Esophagus squamous epithelium (tissue), 5 donors: Measurements from ENCODE around the gene HSBP1. TPM values are rescaled to one million over a fixed set of nuclear protein-coding genes. Genes with fewer than 3 reads are reported as not detected.

ENCODE experiments used
- DNase-seq: peaks from one replicate; lab custom pipeline; 2025; lab: John Stamatoyannopoulos, UW
- H3K27ac ChIP-seq, 4 donors: fragments of 200-600 bp; sonication (generic); one replicate each; pipeline ENCODE4 v1.5.1; 2016 to 2019; ENCODE audit warnings: mild to moderate bottlenecking in 1 of 4
- H3K27me3 ChIP-seq, 4 donors: fragments of 200-600 bp; sonication (generic); 1 replicate in 3 of 4; 2 replicates in 1 of 4; pipeline versions ENCODE4 v1.5.1 to v1.6.0; 2017 to 2021; ENCODE audit warnings: antibody characterized with exemption in 1 of 4
- H3K36me3 ChIP-seq, 3 donors: fragments of 200-600 bp; sonication (generic); one replicate each; pipeline ENCODE4 v1.5.1; 2016 to 2019
- H3K4me1 ChIP-seq, 3 donors: fragments of 200-600 bp; sonication (generic); one replicate each; pipeline ENCODE4 v1.5.1; 2017 to 2019
- H3K4me3 ChIP-seq, 4 donors: fragments of 200-600 bp; sonication (generic); 1 replicate in 3 of 4; 2 replicates in 1 of 4; pipeline ENCODE4 v1.5.1; 2016 to 2019; ENCODE audit warnings: mild to moderate bottlenecking in 2 of 4, moderate library complexity in 1 of 4
- H3K9me3 ChIP-seq, 3 donors: fragments of 200-600 bp; sonication (generic); one replicate each; pipeline ENCODE4 v1.5.1; 2016 to 2019
- POLR2A ChIP-seq, 4 donors: fragments of 450-650 bp; IDR thresholded peaks; one replicate each; pipeline ENCODE4 v1.6.1; 2017; ENCODE audit warnings: antibody characterized with exemption in 4 of 4, mild to moderate bottlenecking in 4 of 4, moderate library complexity in 3 of 4
- WGBS, 2 donors: methylation state at CpG; one replicate each; pipeline ENCODE4 v1.1.5; 2018; 5-methylcytosine and 5-hydroxymethylcytosine counted together
- intact Hi-C: fragments of 100-400 bp; cut with DNase I; formaldehyde crosslinking; loops from one replicate; pipeline ENCODE4 v1.15.0; 2022
- total RNA-seq, 4 donors: library from RNA; depleted of rRNA; stranded (reverse); fragments of >200 nt; gene quantifications; one replicate each; pipeline ENCODE4 v1.1.0, GENCODE V29; 2016
- TF ChIP-seq, protein P1 (sequence below), 6 experiments: fragments of 450-650 bp in 4 of 6; fragments of 200-600 bp in 2 of 6; sonication (generic) in 2 of 6; IDR thresholded peaks; one replicate each; pipeline ENCODE4 v1.5.1; 2016 to 2019; ENCODE audit warnings: antibody characterized with exemption in 6 of 6, mild to moderate bottlenecking in 4 of 6, moderate library complexity in 4 of 6
- donor health status: DM: yes; HTN: yes; CAD: no.

Gene HSBP1
- total RNA-seq, 4 donors from 2014 or later, result 18.2 to 32.4 (median 23.3) TPM

DNA sequence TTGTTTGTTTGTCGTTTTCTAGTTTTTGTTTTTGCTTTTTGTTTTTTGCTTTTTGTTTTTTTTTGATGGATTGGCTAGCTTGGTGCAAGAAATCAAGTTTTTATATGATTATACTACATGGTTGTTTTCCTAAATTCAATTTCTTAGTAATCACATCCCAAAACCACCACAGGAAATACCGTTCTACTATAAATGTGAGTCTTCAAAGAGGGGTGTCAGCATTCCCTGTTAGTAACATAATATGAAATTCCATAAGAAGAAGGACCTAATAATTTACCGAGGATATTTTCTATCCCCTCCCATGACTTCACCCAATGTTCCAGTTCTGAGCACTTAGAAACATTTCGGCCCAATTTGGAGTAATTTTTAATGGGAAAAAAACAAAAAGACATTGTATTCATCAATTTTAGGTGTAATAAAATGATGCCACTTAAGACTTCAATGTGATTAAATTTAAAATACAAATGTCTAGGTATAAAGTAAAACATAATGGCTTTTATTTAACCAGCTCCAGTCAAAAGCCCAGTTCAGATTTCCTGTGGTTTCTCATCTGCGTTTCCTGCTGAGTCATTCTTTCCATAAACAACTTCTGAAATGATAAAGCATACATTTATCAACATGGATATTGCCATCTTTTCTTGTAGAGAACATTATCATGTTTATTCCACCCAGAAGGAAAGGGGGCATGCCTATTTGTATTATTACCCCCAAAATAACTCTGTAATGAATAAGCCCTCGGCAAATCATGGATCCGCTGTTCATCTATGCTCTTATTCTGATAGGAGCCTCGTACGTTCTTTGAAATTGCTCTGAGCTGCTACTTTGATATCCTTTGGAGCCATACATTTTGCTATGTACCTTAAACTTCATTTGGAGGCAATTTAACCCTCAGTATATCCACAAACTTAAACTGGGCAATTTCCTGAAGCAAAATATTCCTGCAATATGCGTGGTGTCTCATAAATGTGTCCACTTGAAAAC lies 28.1 kb downstream of the HSBP1 start:
- H3K9me3 ChIP-seq, result no peaks in the 10 kb centered on the region
- H3K4me1 ChIP-seq, result no peaks in the 10 kb centered on the region
- DNase-seq, result no peak
- intact Hi-C loops, result no loop called here
- 59 to 74% methylated on average over 10 of the region's 10 CpGs for WGBS, 2 donors
- H3K4me3 ChIP-seq, result no peak overlapping the region
- no peak overlapping the region for H3K27ac ChIP-seq
- no peak for TF ChIP-seq POLR2A (IDR thresholded peaks at IDR 0.05)
- TF ChIP-seq, protein P1, sequence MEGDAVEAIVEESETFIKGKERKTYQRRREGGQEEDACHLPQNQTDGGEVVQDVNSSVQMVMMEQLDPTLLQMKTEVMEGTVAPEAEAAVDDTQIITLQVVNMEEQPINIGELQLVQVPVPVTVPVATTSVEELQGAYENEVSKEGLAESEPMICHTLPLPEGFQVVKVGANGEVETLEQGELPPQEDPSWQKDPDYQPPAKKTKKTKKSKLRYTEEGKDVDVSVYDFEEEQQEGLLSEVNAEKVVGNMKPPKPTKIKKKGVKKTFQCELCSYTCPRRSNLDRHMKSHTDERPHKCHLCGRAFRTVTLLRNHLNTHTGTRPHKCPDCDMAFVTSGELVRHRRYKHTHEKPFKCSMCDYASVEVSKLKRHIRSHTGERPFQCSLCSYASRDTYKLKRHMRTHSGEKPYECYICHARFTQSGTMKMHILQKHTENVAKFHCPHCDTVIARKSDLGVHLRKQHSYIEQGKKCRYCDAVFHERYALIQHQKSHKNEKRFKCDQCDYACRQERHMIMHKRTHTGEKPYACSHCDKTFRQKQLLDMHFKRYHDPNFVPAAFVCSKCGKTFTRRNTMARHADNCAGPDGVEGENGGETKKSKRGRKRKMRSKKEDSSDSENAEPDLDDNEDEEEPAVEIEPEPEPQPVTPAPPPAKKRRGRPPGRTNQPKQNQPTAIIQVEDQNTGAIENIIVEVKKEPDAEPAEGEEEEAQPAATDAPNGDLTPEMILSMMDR (IDR thresholded peaks at IDR 0.05), result no peak
- peaks cover 0 to under 1% (median 0%) of the 10 kb centered on the region in 4 donors for H3K27me3 ChIP-seq
- H3K36me3 ChIP-seq, result no peaks in the 10 kb centered on the region

DNA sequence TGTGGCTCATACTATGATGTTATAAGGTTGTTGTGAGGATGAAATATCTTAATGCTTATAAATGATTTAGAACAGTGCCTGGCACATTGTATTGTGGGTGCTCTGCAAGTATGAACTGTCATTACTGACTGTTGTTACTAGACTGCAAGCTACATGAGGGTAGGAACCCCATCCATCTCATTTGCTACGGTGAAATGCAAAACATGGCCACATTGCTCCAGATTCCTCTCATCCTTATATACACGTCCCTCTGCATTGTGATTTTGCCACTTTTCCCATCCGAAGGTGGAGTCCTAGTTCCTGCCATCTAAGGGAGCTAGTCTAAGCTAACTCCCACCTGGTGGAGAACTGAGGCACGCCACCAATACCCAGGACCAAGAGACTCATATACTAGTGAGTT lies 29.8 kb downstream of the HSBP1 start:
- TF ChIP-seq POLR2A (IDR thresholded peaks at IDR 0.05), result no peak
- TF ChIP-seq, protein P1 (IDR thresholded peaks at IDR 0.05), result no peak
- 77 to 78% methylated on average over 4 of the region's 4 CpGs for WGBS, 2 donors
- Histone ChIP-seq H3K4me3 (no peak overlapping the region), H3K9me3 (no peaks in the 10 kb centered on the region), H3K27me3 (no peaks in the 10 kb centered on the region), H3K36me3 (no peaks in the 10 kb centered on the region), H3K27ac (no peak overlapping the region), H3K4me1 (no peaks in the 10 kb centered on the region)
- DNase-seq, result no peak
- intact Hi-C loops, result no loop called here

DNA sequence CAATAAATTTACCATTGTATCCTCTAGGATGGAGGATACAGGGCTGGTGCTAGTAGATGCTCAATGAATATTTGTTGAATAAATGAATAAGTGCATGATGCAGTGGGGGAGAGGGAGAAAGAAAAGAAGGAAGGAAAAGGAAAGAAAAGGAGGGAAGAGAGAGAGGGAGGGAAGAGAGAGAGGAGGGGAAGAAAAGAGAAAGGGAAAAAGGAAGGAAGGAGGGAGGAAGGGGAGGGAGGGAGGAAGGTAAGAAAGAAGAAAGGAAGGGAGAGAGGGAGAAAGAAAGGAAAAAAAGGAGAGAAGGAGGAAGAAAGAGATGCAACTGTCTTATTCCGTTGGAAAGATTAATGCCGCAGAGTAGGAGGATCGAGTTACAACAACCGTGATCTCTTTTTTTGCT lies 30.4 kb downstream of the HSBP1 start:
- WGBS, 2 donors, result 76 to 78% methylated on average over 4 of the region's 4 CpGs
- no peaks in the 10 kb centered on the region for H3K4me1 ChIP-seq
- no peak overlapping the region for H3K27ac ChIP-seq
- TF ChIP-seq POLR2A (IDR thresholded peaks at IDR 0.05), result no peak
- TF ChIP-seq, protein P1 (IDR thresholded peaks at IDR 0.05), result no peak
- intact Hi-C loops, result no loop called here
- no peaks in the 10 kb centered on the region for H3K27me3 ChIP-seq
- no peak for DNase-seq
- H3K4me3 ChIP-seq, result no peak overlapping the region
- H3K36me3 ChIP-seq, result no peaks in the 10 kb centered on the region
- no peaks in the 10 kb centered on the region for H3K9me3 ChIP-seq

DNA sequence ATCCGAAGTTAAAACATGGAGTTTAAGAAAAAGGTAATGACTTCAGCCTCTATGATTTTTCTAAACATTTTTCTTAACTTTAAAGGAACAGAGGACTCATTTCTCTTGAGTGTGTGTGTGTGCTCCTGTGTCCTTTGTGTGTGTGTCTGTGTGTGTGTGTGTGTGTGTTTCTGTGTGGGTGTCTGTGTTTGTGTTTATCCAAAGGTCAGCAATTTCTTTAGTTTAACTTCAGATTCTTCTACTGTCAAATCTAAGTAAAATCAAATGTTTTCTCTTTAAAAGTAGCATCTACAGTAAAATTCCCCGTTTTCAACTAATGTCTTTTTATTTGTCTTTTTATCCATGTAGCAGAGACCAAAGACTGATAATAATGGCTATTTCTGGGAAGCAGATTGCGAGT lies 31.8 kb downstream of the HSBP1 start:
- TF ChIP-seq, protein P1 (IDR thresholded peaks at IDR 0.05), result no peak
- TF ChIP-seq POLR2A (IDR thresholded peaks at IDR 0.05), result no peak
- DNase-seq, result no peak
- 54 to 69% methylated on average over 3 of the region's 3 CpGs for WGBS, 2 donors

DNA sequence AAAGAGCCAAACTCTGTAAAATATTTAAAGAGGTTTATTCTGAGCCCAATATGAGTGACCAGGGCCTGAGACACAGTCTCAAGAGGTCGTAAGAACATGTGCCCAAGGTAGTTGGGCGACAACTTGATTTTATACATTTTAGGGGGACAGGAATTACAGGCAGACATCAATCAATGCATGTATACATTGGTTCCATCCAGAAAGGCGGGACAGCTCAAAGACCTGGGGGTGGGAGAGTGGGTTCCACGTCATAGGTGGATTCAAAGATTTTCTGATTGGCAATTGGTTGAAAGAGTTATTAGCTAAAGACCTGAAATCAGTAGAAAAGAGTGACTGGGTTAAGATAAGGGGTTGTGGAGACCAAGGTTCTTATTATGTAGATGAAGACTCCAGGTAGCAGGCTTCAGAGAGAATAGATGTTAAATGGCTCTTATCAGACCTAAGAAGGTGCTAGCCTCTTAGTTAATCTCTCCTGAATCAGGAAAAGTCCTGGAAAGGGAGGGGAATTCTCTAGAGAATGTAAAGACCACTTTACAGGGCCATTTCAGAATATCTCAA lies 32.4 kb downstream of the HSBP1 start:
- Histone ChIP-seq H3K36me3 (no peaks in the 10 kb centered on the region), H3K27ac (no peak overlapping the region), H3K4me1 (no peaks in the 10 kb centered on the region), H3K4me3 (no peak overlapping the region), H3K27me3 (no peaks in the 10 kb centered on the region), H3K9me3 (no peaks in the 10 kb centered on the region)
- WGBS, 2 donors, result 71 to 76% methylated on average over 4 of the region's 4 CpGs
- no peak for DNase-seq
- intact Hi-C loops, result no loop called here
- TF ChIP-seq, protein P1 (IDR thresholded peaks at IDR 0.05), result no peak
- TF ChIP-seq POLR2A (IDR thresholded peaks at IDR 0.05), result no peak

More for the DNA sequence above, 31.8 kb downstream of the HSBP1 start:
- Histone ChIP-seq H3K27me3 (no peaks in the 10 kb centered on the region), H3K4me1 (no peaks in the 10 kb centered on the region), H3K9me3 (no peaks in the 10 kb centered on the region), H3K4me3 (no peak overlapping the region), H3K27ac (no peak overlapping the region), H3K36me3 (no peaks in the 10 kb centered on the region)
- intact Hi-C loops, result no loop called here
